SK-N-SH (cell line): Measurements from ENCODE around the gene PRR15L. TPM values are rescaled to one million over a fixed set of nuclear protein-coding genes. Genes with fewer than 3 reads are reported as not detected.

Source experiments
- CTCF ChIA-PET: fragments of 300-600, 350-600 bp; formaldehyde crosslinking; extraction: SDS; loops from one replicate; lab custom pipeline; 2021; lab: Yijun Ruan, JAX
- POLR2A ChIA-PET: fragments of 350-600 bp; sonication (Branson Sonifier 250); formaldehyde crosslinking; extraction: SDS; loops from one replicate; lab custom pipeline; 2020; ENCODE audit warnings: antibody characterized with exemption, inconsistent platforms; lab: Yijun Ruan, JAX
- DNase-seq: peaks from one replicate; pipeline ENCODE4 v3.0.0; 2012
- H2AFZ ChIP-seq: fragments of 200-600 bp; sonication (generic); 2 replicates; pipeline ENCODE4 v1.8.1; 2016; ENCODE audit warnings: antibody characterized with exemption, mild to moderate bottlenecking, low read depth
- H3F3A ChIP-seq: fragments of 200-600 bp; sonication (generic); replicated peaks from 2 replicates; pipeline ENCODE3; 2016; ENCODE audit warnings: antibody characterized with exemption, mild to moderate bottlenecking; ENCODE audit not compliant: insufficient read depth
- H3K27ac ChIP-seq, 2 experiments: fragments of 200-500 bp in 1 of 2; fragments of 200-600 bp in 1 of 2; sonication (Bioruptor generic) in 1 of 2; sonication (generic), shearing (Covaris generic) in 1 of 2; 2 replicates each; pipeline versions ENCODE4 v1.5.1 to v1.6.1; 2014 to 2016; ENCODE audit warnings: low read depth in 2 of 2, inconsistent platforms in 1 of 2, low read length in 1 of 2, mild to moderate bottlenecking in 1 of 2, mixed read lengths in 1 of 2
- H3K27me3 ChIP-seq: fragments of 200-600 bp; sonication (generic), shearing (Covaris generic); 2 replicates; pipeline ENCODE4 v1.6.1; 2016; ENCODE audit warnings: mixed run types; ENCODE audit not compliant: insufficient read depth
- H3K36me3 ChIP-seq, 2 experiments: fragments of 200-500 bp in 1 of 2; fragments of 200-600 bp in 1 of 2; sonication (Bioruptor generic) in 1 of 2; sonication (generic) in 1 of 2; replicated peaks in 1 of 2; 2 replicates each; pipeline versions ENCODE3 to v1.5.1; 2014 to 2016; ENCODE audit warnings: low read length in 1 of 2, mild to moderate bottlenecking in 1 of 2; ENCODE audit not compliant: insufficient read depth in 2 of 2, control insufficient read depth in 1 of 2
- H3K4me1 ChIP-seq, 2 experiments: fragments of 200-500 bp in 1 of 2; fragments of 200-600 bp in 1 of 2; sonication (Bioruptor generic) in 1 of 2; sonication (generic), shearing (Covaris generic) in 1 of 2; 2 replicates each; pipeline versions ENCODE4 v1.5.1 to v1.6.1; 2014 to 2016; ENCODE audit warnings: low read depth in 1 of 2, low read length in 1 of 2, mixed run types in 1 of 2; ENCODE audit not compliant: insufficient read depth in 2 of 2, control insufficient read depth in 1 of 2
- H3K4me2 ChIP-seq: fragments of 200-600 bp; sonication (generic), shearing (Covaris generic); 2 replicates; pipeline ENCODE4 v1.6.1; 2017; ENCODE audit warnings: mixed run types
- H3K4me3 ChIP-seq, 2 experiments: fragments of 200-500 bp in 1 of 2; fragments of 200-600 bp in 1 of 2; sonication (Bioruptor generic) in 1 of 2; sonication (generic), shearing (Covaris generic) in 1 of 2; 2 replicates each; pipeline versions ENCODE4 v1.5.1 to v1.8.1; 2014 to 2016; ENCODE audit warnings: low read depth in 2 of 2, inconsistent platforms in 1 of 2, low read length in 1 of 2, mild to moderate bottlenecking in 1 of 2, mixed read lengths in 1 of 2, moderate library complexity in 1 of 2
- H3K79me2 ChIP-seq: fragments of 200-600 bp; sonication (generic); 2 replicates; pipeline ENCODE4 v1.8.1; 2017; ENCODE audit warnings: mild to moderate bottlenecking; ENCODE audit not compliant: insufficient read depth
- H3K9ac ChIP-seq: fragments of 200-600 bp; sonication (generic); 2 replicates; pipeline ENCODE4 v1.6.1; 2017; ENCODE audit warnings: mixed run types
- H3K9me2 ChIP-seq: fragments of 200-600 bp; sonication (generic); 2 replicates; pipeline ENCODE4 v1.6.1; 2017; ENCODE audit warnings: mixed run types
- H3K9me3 ChIP-seq: fragments of 200-600 bp; sonication (generic); 2 replicates; pipeline ENCODE4 v1.6.1; 2017; ENCODE audit warnings: mixed run types, mild to moderate bottlenecking, moderate library complexity
- H4K20me1 ChIP-seq: fragments of 200-600 bp; sonication (generic); 2 replicates; pipeline ENCODE4 v1.6.1; 2017; ENCODE audit warnings: mild to moderate bottlenecking, mixed run types; ENCODE audit not compliant: insufficient read depth
- CHD2 ChIP-seq: fragments of 150-350 bp; IDR thresholded peaks from 2 replicates; pipeline ENCODE4 v1.6.1; 2018; ENCODE audit warnings: low read length; ENCODE audit not compliant: partially characterized antibody
- GATA2 ChIP-seq: sonication (generic); formaldehyde crosslinking; IDR thresholded peaks from 2 replicates; pipeline ENCODE4 v1.5.0; 2020; ENCODE audit warnings: mild to moderate bottlenecking, missing genetic modification reagents
- RXRA ChIP-seq: IDR thresholded peaks from 2 replicates; pipeline ENCODE4 v1.4.0; 2012; ENCODE audit warnings: low read depth, mild to moderate bottlenecking, borderline replicate concordance
- WGBS: methylation state at CpG from one replicate; pipeline ENCODE4 v1.1.6; 2017; ENCODE audit warnings: low lambda C conversion rate; 5-methylcytosine and 5-hydroxymethylcytosine counted together
- polyA plus RNA-seq, 3 experiments: library from polyadenylated mRNA; depleted of rRNA; stranded (reverse); fragments of >200 nt; gene quantifications; 2 replicates each; pipeline ENCODE4 v1.2.3, GENCODE V29; 2012
- TF ChIP-seq, protein P1 (sequence below): IDR thresholded peaks from 2 replicates; pipeline ENCODE4 v1.6.1; 2012; ENCODE audit warnings: mild to moderate bottlenecking, low read depth, low read length, moderate library complexity

PRR15L gene
- polyA plus RNA-seq, 1 of the 3 experiments (the other 2 are of a cell fraction), result not detected

DNA sequence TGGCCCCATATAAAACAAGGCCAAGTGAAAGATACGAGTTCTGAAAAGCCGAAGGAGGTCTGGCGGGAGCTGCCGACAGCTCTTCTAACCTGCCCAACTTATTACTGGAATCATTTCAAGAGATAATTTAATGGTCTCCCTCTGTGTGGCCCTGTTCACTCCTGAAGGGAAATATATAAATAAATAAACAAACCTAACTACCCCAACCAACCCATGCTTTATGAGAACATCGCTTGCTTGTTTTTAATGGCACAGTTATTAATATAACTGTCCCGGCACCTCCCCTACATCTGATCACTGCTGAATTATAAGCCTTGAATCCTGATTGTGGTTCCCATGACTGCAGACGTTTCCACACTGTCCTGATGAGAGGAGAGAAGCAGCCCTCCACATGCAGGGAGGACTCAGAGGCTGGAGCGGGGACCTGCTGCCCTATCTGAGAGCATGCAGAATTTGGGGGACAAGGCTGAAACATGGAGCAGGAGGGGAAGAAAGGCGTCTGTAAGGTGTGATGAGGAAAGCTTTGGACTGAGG is 35.4 kb upstream of the PRR15L start:
- ChIA-PET CTCF (interaction anchor here (0.9 to 41.8 kb wide), 7 partner anchors 8 to 56 kb away, joined by 3 to 1752 read pairs (median 5); no protein-coding TSS in a partner anchor), POLR2A (interaction anchor here (0.6 to 5.0 kb wide), 7 partner anchors 10 to 42 kb away, joined by 3 to 44 read pairs (median 4); no protein-coding TSS in a partner anchor)
- H3K27me3 ChIP-seq, result no peaks in the 10 kb centered on the region
- H3K4me2 ChIP-seq, result no peak overlapping the region
- H3K36me3 ChIP-seq, result no peaks in the 10 kb centered on the region
- no peak for DNase-seq
- H4K20me1 ChIP-seq, result no peaks in the 10 kb centered on the region
- TF ChIP-seq GATA2 (no peak), CHD2 (peak; percentile 17)
- H2AFZ ChIP-seq, result no peak overlapping the region
- peak overlapping the region in 1 of 2 experiments; percentile 94; a peak in 2 of 4 replicates for H3K27ac ChIP-seq
- no peaks in the 10 kb centered on the region for H3K9me3 ChIP-seq
- no peaks in the 10 kb centered on the region for H3K79me2 ChIP-seq
- H3F3A ChIP-seq, result no peaks in the 10 kb centered on the region
- 75% methylated on average over 9 of the region's 9 CpGs for WGBS
- no peaks in the 10 kb centered on the region for H3K9me2 ChIP-seq
- no peak overlapping the region for H3K9ac ChIP-seq
- peaks cover 0 to 72% of the 10 kb centered on the region in 2 experiments; a peak in 2 of 4 replicates for H3K4me1 ChIP-seq
- no peak overlapping the region for H3K4me3 ChIP-seq

DNA sequence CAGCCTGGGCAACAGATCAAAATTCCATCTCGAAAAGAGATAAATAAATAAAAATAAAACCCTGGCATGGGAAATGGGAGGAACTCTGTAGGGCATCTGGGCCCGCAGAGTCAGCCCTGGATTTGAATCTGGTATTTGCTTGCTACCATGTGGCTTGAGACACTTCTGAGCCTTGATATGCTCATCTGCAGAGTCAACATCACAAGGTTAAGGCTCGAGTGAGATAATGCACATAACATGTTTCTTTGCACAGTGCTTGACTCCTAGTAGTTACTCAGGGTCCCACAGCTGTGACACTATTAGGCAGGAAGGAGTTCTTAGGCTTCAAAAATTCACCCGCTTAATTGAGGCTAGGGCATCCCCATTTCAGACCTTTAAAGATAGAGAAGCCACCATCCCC is 34.5 kb upstream of the PRR15L start:
- H3K36me3 ChIP-seq, result no peaks in the 10 kb centered on the region
- ChIA-PET POLR2A (interaction anchor here (1.1 to 5.0 kb wide), 6 partner anchors 10 to 41 kb away, joined by 3 to 44 read pairs (median 18); no protein-coding TSS in a partner anchor), CTCF (interaction anchor here (2.7 to 41.8 kb wide), 5 partner anchors 5 to 24 kb away, joined by 7 to 1752 read pairs (median 479); partner anchors contain the start of gene CDK5RAP3)

More for the DNA sequence above, 34.5 kb upstream of the PRR15L start:
- Histone ChIP-seq H3K9me2 (no peaks in the 10 kb centered on the region), H3K27ac (peak overlapping the region in 1 of 2 experiments; percentile 94; a peak in 2 of 4 replicates), H3K4me3 (no peak overlapping the region), H3K4me1 (peaks cover 7 to 75% of the 10 kb centered on the region in 2 experiments), H3K4me2 (no peak overlapping the region), H2AFZ (no peak overlapping the region), H3K27me3 (no peaks in the 10 kb centered on the region), H3K79me2 (no peaks in the 10 kb centered on the region), H3K9me3 (no peaks in the 10 kb centered on the region), H4K20me1 (no peaks in the 10 kb centered on the region), H3K9ac (no peak overlapping the region), H3F3A (no peaks in the 10 kb centered on the region)
- TF ChIP-seq, protein P1, sequence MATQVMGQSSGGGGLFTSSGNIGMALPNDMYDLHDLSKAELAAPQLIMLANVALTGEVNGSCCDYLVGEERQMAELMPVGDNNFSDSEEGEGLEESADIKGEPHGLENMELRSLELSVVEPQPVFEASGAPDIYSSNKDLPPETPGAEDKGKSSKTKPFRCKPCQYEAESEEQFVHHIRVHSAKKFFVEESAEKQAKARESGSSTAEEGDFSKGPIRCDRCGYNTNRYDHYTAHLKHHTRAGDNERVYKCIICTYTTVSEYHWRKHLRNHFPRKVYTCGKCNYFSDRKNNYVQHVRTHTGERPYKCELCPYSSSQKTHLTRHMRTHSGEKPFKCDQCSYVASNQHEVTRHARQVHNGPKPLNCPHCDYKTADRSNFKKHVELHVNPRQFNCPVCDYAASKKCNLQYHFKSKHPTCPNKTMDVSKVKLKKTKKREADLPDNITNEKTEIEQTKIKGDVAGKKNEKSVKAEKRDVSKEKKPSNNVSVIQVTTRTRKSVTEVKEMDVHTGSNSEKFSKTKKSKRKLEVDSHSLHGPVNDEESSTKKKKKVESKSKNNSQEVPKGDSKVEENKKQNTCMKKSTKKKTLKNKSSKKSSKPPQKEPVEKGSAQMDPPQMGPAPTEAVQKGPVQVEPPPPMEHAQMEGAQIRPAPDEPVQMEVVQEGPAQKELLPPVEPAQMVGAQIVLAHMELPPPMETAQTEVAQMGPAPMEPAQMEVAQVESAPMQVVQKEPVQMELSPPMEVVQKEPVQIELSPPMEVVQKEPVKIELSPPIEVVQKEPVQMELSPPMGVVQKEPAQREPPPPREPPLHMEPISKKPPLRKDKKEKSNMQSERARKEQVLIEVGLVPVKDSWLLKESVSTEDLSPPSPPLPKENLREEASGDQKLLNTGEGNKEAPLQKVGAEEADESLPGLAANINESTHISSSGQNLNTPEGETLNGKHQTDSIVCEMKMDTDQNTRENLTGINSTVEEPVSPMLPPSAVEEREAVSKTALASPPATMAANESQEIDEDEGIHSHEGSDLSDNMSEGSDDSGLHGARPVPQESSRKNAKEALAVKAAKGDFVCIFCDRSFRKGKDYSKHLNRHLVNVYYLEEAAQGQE, result no peak
- no peak for TF ChIP-seq RXRA
- 62% methylated on average over 4 of the region's 4 CpGs for WGBS
- no peak for DNase-seq
